ENCODE results near the gene DDX1.
A peak's percentile ranks its signal among the peaks of the same experiment; 100 is the strongest.

DDX1 gene

DNA sequence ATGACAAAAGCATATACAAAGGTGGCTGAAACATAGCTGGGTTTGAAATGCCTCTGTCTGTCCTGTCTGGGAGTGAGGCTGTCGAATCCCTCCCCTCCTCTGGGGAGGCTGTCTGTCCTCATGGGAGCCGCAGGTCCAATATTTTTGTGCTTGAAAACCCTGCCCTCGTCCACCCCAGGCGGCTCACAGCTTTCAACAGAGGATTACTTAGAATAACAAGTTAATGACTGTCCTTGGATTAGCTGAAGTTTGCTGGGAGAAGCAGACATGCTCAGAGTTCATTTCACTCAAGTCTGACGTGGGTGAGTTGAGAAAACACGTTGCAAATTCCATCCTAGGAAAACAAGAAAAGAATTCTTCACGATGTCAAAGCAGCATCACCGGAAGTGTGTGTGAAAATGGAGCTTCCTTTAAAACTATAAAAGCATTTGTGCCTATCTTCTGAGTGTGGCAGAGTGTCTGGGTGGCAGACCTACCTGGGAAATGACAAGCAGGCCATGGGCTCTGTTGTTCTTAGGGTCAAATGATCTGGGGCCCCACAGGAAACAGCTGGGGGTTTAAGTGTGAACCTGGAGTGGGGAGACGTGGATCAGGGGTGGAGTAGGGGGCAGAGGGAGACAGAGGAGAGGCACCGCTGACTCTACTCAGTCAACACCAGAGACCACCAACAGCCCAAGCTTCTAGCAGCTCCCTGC is 77.1 kb downstream of the DDX1 start:
- DNase-seq (ENCODE audit: low read depth): peak; percentile 69
- TF ChIP-seq, protein P1, sequence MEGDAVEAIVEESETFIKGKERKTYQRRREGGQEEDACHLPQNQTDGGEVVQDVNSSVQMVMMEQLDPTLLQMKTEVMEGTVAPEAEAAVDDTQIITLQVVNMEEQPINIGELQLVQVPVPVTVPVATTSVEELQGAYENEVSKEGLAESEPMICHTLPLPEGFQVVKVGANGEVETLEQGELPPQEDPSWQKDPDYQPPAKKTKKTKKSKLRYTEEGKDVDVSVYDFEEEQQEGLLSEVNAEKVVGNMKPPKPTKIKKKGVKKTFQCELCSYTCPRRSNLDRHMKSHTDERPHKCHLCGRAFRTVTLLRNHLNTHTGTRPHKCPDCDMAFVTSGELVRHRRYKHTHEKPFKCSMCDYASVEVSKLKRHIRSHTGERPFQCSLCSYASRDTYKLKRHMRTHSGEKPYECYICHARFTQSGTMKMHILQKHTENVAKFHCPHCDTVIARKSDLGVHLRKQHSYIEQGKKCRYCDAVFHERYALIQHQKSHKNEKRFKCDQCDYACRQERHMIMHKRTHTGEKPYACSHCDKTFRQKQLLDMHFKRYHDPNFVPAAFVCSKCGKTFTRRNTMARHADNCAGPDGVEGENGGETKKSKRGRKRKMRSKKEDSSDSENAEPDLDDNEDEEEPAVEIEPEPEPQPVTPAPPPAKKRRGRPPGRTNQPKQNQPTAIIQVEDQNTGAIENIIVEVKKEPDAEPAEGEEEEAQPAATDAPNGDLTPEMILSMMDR (conservative IDR thresholded peaks at IDR 0.05; ENCODE audit: low read depth, low read length): no peak
- no peak overlapping the region for H3K4me3 ChIP-seq (ENCODE audit: low read depth, low read length)

DNA sequence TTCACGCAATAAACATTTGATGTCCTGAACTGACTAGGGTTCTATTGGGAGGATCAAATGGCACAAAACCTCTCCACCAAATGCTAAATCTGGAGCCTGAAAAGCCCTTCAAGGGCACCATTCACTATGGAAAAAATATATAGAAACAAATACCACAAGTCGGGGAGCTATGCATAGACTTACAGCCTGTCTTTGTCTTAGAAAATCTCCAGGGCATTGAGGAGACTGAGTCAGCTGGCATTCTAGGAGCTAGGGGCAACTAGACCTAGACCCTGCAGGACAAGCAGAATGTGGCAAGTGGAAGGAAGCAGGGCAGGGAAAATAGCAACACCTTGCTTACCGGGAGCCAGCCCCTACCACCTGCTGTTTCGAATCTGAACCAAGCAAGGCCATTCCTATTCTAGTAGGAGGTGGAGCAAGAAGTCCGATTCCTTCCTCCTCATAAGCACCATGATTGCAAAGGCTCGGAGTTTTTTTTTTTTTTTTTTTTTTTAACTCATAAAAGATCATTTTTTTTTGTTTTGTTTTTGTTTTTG is 77.8 kb downstream of the DDX1 start:
- TF ChIP-seq, protein P1 (conservative IDR thresholded peaks at IDR 0.05; ENCODE audit: low read depth, low read length): no peak
- no peak for DNase-seq (ENCODE audit: low read depth)
- H3K4me3 ChIP-seq (ENCODE audit: low read depth, low read length): no peak overlapping the region

DNA sequence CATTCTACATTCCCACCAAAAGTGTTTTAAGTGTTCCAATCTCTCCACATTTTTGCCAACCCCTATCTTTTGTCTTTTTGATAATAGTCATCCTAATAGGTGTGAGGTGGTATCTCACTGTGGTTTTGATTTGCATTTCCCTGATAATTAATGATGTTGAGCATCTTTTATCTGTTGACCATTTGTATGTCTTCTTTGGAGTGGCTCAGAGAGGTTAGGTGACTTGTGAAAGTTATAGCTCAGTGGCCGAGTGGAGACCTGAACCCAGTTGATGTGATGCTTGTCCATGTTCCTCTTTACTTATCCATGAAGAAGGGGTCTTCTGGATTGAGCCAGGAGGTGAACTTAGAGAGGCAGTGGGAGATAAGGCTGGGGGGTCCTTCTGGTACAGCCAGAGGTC is 78.8 kb downstream of the DDX1 start:
- TF ChIP-seq, protein P1 (conservative IDR thresholded peaks at IDR 0.05; ENCODE audit: low read depth, low read length): no peak
- no peak overlapping the region for H3K4me3 ChIP-seq (ENCODE audit: low read depth, low read length)
- DNase-seq (ENCODE audit: low read depth): no peak

DNA sequence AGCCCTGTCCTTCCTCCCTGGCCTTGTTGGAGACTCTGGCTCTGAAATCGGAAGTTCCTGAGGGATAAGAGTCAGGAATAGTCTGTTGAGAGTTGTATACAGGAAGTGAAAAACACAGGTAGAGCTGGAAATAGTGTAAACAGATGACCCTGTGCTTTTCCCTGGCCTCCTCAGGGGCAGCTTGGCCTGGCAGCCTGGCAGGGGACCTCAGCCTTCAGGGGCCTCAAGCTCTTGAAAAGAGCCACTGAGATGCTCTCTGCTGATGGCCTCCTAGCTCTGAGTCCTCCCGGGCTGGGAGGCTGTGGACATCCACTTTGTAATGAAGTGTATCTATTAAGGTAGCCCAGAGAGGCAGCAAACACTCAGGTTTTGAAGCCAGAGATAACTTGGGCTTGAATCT is 79.3 kb downstream of the DDX1 start:
- TF ChIP-seq, protein P1 (conservative IDR thresholded peaks at IDR 0.05; ENCODE audit: low read depth, low read length): no peak
- no peak for DNase-seq (ENCODE audit: low read depth)
- H3K4me3 ChIP-seq (ENCODE audit: low read depth, low read length): no peak overlapping the region

DNA sequence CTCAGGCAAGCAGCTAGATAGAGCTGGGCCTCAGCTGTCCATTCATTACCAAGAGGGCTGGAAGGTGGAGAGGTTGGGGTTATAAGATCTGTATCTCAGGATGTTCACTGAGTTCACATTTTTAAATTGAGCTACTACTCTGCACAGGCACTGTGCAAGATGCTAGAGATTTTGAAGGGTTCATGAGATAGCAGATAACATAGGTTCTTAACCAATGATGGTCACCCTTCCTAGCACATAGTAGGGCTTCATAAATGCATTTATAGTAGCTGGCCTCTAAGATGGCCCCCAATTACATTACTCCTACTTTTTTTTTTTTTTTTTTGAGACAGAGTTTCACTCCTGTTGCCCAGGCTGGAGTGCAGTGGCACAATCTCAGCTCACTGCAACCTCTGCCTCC is 79.7 kb downstream of the DDX1 start:
- TF ChIP-seq, protein P1 (conservative IDR thresholded peaks at IDR 0.05; ENCODE audit: low read depth, low read length): no peak
- DNase-seq (ENCODE audit: low read depth): no peak

DNA sequence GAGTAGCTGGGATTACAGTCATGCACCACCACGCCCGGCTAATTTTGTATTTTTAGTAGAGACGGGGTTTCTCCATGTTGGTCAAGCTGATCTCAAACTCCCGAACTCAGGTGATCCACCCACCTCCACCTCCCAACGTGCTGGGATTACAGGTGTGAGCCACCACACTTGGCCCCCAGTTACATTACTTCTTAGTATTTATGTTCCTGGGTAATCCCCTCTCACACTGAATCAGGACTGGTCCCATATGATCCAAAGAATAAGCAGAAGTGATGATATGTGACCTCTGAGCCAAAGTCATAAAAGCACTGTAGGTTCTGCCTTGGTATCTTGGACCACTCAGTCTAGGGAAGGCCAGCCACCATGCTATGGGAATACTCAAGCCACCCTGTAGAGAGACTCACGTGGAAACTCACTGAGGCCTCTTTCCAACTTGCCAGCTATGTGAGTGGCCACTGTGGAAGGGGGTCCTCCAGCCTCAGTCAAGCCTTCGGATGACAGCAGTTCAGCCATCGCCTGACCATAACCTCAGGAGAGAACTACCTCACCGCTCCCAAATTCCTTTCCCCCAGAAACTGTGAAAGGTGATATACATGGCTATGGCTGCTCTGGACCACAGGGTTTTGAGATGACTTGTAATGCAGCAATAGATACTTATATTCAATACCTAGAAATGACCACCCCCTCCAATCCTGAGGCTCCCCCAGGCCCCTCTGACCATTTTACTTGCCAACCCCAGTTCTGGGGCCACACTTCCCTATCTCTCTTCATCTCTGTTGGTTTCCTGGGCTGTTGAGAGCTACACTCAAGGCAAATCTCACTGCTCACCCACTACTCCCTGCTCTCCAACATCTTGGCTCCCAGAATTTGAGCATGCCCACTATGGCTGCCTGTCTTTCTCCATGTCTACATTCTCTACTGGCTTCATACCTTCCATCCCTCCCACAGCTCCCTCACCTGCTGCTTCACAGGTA is 80.5 kb downstream of the DDX1 start:
- DNase-seq (ENCODE audit: low read depth): no peak
- no peak overlapping the region for H3K4me3 ChIP-seq (ENCODE audit: low read depth, low read length)
- TF ChIP-seq, protein P1 (conservative IDR thresholded peaks at IDR 0.05; ENCODE audit: low read depth, low read length): no peak

More for the DNA sequence above, 79.7 kb downstream of the DDX1 start:
- H3K4me3 ChIP-seq (ENCODE audit: low read depth, low read length): no peak overlapping the region

Data from choroid plexus epithelial cell (primary cell).